GM06990 (cell line): ENCODE data around the gene LENG8.
A peak's percentile ranks its signal among the peaks of the same experiment; 100 is the strongest.
"Not testable (repeated sequence)": the region's sequence is repeated elsewhere in the genome, so short reads cannot be mapped to it uniquely, and the experiment has no call there.

Experiments
- DNase-seq: peaks from one replicate; pipeline ENCODE4 v3.0.0-alpha.2; 2011; ENCODE audit not compliant: insufficient read length; ENCODE audit errors: extremely low read depth
- H3K27me3 ChIP-seq: replicated peaks from 2 replicates; pipeline ENCODE4 v1.6.0; 2011; ENCODE audit warnings: low read length; ENCODE audit not compliant: control insufficient read depth, insufficient read depth
- H3K36me3 ChIP-seq: 2 replicates; pipeline ENCODE4 v1.5.1; 2011; ENCODE audit warnings: low read length; ENCODE audit not compliant: control insufficient read depth, insufficient read depth
- H3K4me3 ChIP-seq: replicated peaks from 2 replicates; pipeline ENCODE4 v1.5.1; 2011; ENCODE audit warnings: low read depth, mild to moderate bottlenecking, control low read depth, low read length
- TF ChIP-seq, protein P1 (sequence below): IDR thresholded peaks from 2 replicates; pipeline ENCODE4 v1.5.1; 2011; ENCODE audit warnings: low read length, control low read depth, mild to moderate bottlenecking, inconsistent platforms; ENCODE audit not compliant: insufficient read depth, poor library complexity, severe bottlenecking

LENG8 gene

DNA sequence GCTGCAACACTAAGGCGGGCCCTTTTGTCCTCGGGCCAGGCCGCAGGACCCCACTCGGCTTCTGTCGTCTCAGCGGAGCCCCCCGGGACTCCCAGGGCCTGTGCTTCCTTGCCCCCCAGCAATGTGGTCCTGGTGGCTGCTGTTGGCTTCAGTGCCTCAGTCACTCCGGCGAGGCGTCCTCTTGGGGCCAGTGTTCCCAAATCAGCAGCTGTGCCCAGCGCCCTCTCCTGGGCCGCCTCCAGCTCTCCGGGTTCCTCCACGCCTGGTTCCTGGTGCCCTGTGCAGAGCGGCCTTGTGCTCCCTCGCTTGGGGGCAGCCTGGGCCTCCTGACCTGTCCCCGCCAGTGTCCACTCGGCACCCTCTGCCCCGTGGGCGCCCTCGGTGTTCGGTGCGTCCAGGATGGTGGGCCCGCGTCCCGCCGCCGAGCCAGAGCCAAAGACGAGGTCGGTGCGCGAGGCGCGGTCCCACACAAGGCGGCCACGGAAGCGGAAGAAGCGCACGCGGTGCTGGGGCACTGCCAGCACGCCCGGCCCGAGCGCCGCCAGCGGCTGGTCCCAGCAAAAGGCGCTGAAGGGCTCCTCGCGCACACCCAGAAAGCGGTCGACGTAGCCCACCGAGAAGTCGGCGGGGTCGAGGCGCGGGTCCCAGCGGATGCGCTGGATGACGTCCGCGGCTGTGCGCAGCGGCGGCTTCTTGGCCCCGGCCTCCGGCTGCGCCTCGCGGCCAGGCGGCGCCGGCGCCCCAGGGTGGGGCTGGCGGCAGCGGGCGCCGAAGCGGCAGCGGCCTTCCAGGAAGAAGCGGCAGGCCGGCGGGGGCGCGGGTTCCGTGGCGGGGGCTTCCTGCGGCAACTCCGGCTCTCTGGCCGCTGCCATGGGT is 13.9 kb downstream of the LENG8 start:
- no peaks in the 10 kb centered on the region for H3K27me3 ChIP-seq
- peak; percentile 83 for DNase-seq
- H3K4me3 ChIP-seq = peak overlapping the region; percentile 75
- peaks cover 34% of the 10 kb centered on the region for H3K36me3 ChIP-seq
- TF ChIP-seq, protein P1, sequence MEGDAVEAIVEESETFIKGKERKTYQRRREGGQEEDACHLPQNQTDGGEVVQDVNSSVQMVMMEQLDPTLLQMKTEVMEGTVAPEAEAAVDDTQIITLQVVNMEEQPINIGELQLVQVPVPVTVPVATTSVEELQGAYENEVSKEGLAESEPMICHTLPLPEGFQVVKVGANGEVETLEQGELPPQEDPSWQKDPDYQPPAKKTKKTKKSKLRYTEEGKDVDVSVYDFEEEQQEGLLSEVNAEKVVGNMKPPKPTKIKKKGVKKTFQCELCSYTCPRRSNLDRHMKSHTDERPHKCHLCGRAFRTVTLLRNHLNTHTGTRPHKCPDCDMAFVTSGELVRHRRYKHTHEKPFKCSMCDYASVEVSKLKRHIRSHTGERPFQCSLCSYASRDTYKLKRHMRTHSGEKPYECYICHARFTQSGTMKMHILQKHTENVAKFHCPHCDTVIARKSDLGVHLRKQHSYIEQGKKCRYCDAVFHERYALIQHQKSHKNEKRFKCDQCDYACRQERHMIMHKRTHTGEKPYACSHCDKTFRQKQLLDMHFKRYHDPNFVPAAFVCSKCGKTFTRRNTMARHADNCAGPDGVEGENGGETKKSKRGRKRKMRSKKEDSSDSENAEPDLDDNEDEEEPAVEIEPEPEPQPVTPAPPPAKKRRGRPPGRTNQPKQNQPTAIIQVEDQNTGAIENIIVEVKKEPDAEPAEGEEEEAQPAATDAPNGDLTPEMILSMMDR = peak; percentile 25

DNA sequence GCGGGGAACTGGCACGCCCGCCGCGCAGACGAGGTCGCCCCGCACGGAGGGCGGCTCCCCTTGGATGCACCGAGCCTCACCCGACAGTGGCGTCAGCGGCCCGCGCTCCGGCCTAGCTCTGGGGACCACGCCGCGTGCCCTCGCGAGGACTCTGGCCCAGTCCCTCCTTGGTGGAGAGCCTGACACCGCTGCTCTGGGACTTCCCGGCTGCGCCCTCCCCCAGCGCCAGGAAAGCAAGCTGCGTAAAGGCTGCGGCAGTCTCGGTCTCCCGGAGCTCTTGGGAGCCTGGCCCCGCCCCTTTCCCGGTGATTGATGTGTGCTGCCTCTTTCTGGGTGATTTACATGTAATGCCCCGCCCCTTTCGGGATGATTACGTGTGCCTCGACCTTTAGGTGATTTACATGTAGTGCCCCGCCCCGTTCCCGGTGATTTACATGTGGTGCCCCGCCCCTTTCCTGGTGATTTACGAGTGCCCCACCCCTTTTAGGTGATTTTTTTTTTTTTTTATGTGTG is 14.6 kb downstream of the LENG8 start, which contains the start of gene LENG9:
Gene LENG9 (minus strand): TSS at position 248 of the 513 bp plus-strand sequence. CDS start 252 bp downstream, outside the sequence.
- peak; percentile 91 for DNase-seq
- H3K36me3 ChIP-seq = peaks cover 27% of the 10 kb centered on the region

DNA sequence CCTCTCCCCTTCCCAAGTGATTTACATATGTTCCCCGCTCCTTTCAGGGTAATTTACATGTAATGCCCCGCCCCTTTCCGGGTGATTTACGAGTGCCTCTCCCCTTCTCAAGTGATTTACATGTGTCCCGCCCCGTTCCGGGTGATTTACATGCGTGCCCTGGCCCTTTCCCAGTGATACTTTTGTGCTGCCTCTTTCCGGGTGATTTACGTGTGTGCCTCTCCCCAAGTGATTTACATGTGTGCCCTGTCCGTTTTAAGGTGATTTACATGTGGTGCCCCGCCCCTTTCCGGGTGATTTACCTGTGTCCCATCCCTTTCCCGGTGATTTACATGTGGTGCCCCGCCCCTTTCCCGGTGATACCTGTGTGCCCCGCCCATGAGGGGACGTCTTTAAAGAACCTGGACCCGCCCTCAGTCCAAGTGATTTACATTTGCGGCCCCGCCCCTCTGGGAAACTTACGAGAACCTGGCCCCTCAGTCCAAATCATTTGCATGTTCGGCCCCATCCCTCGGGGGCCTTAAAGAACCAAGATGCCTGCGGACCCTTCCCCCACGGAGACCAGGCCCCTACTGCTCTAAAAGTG is 15.1 kb downstream of the LENG8 start:
- peak; percentile 91 for DNase-seq
- H3K27me3 ChIP-seq = no peaks in the 10 kb centered on the region
- TF ChIP-seq, protein P1 = no peak
- peak overlapping the region; percentile 75 for H3K4me3 ChIP-seq
- H3K36me3 ChIP-seq = peaks cover 21% of the 10 kb centered on the region

More for the DNA sequence above, 14.6 kb downstream of the LENG8 start, which contains the start of gene LENG9:
- TF ChIP-seq, protein P1 = no peak
- no peaks in the 10 kb centered on the region for H3K27me3 ChIP-seq
- peak within 1 kb of the TSS; percentile 75 for H3K4me3 ChIP-seq

DNA sequence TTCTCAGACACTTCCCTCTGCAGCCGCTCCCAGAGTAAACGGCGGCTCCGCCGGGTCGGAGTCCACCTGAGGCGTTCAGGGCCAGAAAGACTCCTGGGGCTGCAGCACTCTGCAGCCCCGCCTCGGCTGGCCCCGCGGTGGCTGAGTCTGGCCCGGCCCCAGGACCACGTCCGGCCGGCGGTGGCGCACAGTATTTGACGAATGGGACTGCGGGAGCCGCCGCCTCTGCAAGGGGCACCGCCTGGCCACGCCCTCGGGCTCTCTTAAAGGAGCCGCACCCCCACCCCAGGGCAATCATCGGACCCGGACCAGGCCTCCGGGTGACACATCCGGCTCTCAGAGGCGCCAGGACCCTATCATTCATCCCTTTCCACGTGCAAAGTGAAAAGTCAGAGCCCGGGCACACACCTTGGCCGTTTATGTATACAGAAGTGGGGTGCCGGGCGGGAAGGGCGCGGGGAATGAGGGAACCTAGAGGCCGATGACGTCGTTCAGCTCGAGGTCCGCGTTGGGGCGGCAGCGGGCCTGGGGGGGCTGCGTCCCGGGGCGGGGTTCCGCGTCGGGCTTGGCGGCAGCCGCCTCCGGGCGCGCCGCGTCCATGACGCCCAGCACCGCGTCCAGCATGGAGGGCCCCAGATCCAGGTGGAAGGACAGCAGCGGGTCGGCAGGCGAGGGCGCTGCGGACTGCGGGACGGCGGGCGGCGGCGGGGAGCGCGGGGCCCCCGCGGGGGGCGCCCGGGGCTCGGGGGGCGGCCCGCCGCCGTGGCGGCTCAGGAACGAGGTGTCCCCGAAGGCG is 15.8 kb downstream of the LENG8 start:
- TF ChIP-seq, protein P1 = no peak
- Histone ChIP-seq H3K4me3 (peak overlapping the region; percentile 75), H3K36me3 (peaks cover 18% of the 10 kb centered on the region), H3K27me3 (peaks cover 4% of the 10 kb centered on the region)
- DNase-seq = peak; percentile 93

DNA sequence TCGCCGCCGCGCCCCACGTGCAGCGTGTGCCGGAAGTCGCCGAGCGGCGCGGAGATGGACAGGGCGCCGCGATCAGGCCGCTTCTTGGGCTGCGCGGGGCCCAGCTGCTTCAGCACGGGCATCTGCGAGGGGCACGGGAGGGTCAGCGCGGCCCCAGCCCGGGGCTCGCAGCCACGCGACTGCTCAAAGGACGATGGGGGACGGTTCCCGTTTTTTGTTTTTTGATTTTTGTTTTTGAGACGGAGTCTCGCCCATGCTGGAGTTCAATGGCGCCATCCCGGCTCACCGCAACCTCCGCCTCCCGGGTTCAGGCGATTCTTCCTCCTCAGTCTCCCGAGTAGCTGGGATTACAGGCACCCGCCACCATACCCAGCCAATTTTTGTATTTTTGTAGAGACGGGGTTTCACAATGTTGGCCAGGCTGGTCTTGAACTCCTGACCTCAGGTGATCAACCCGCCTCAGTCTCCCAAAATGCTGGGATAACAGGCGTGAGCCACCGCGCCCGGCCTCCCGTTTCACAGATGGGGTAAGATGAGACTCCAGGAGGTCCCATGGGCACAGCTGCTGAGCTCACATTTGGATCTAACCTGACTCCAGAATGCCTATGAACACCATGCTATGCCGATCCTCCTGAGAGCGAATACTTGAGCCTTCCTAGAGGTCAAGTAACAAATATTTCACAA is 16.6 kb downstream of the LENG8 start:
- peaks cover 12% of the 10 kb centered on the region for H3K36me3 ChIP-seq
- peaks cover 5% of the 10 kb centered on the region for H3K27me3 ChIP-seq
- TF ChIP-seq, protein P1 = no peak
- H3K4me3 ChIP-seq = no peak overlapping the region
- no peak for DNase-seq

DNA sequence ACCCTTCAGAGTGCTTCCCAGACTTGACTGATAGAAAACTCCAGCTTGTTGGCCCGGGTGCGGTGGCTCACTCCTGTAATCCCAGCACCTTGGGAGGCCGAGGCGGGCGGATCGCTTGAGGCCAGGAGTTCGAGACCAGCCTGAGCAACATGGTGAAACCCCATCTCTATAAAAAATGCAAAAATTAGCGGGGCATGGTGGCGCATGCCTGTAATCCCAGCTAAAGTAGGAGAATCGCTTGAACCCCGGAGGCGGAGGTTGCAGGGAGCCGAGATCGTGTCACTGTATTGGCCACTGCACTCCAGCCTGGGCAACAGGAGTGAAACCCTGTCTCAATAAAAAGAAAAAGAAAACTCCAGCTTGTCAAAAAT is 17.1 kb downstream of the LENG8 start:
- DNase-seq, H3K4me3 ChIP-seq, H3K27me3 ChIP-seq, H3K36me3 ChIP-seq: not testable (repeated sequence)
